H9 (cell line): Measurements from ENCODE around the gene SLC15A3. TPM values are rescaled to one million over a fixed set of nuclear protein-coding genes. Genes with fewer than 3 reads are reported as not detected.

Experiments
- DNase-seq: peaks from one replicate; pipeline ENCODE4 v3.0.0-alpha.2; 2017
- H2AFZ ChIP-seq: one replicate; pipeline ENCODE4 v1.6.1; 2013; ENCODE audit warnings: mild to moderate bottlenecking, low read length, control low read depth, moderate library complexity
- H2AK5ac ChIP-seq: 2 replicates; pipeline ENCODE4 v1.6.1; 2013; ENCODE audit warnings: low read length, control low read depth, mixed read lengths; ENCODE audit not compliant: insufficient read length
- H2BK120ac ChIP-seq: one replicate; pipeline ENCODE4 v1.6.1; 2013; ENCODE audit warnings: low read depth, mild to moderate bottlenecking, low read length, control low read depth, inconsistent platforms; ENCODE audit not compliant: poor library complexity, severe bottlenecking
- H2BK12ac ChIP-seq: 2 replicates; pipeline ENCODE4 v1.6.1; 2013; ENCODE audit warnings: low read length, control low read depth, mixed read lengths, low read depth; ENCODE audit not compliant: insufficient read length
- H2BK15ac ChIP-seq: 2 replicates; pipeline ENCODE4 v1.6.1; 2013; ENCODE audit warnings: low read depth, low read length, control low read depth
- H2BK20ac ChIP-seq: one replicate; pipeline ENCODE4 v1.6.1; 2013; ENCODE audit warnings: low read depth, mild to moderate bottlenecking, low read length, control low read depth, inconsistent platforms; ENCODE audit not compliant: poor library complexity, severe bottlenecking
- H2BK5ac ChIP-seq: 2 replicates; pipeline ENCODE4 v1.6.1; 2013; ENCODE audit warnings: low read length, control low read depth, mixed read lengths; ENCODE audit not compliant: insufficient read length
- H3K14ac ChIP-seq: 2 replicates; pipeline ENCODE4 v1.6.1; 2013; ENCODE audit warnings: low read length, control low read depth; ENCODE audit not compliant: insufficient read depth
- H3K18ac ChIP-seq: 2 replicates; pipeline ENCODE4 v1.6.1; 2013; ENCODE audit warnings: low read depth, mild to moderate bottlenecking, mixed read lengths, low read length, control low read depth; ENCODE audit not compliant: insufficient read length
- H3K23ac ChIP-seq: 2 replicates; pipeline ENCODE4 v1.6.1; 2013; ENCODE audit warnings: low read length, control low read depth, mixed read lengths, low read depth; ENCODE audit not compliant: insufficient read length
- H3K23me2 ChIP-seq: 2 replicates; pipeline ENCODE4 v1.6.1; 2013; ENCODE audit warnings: low read depth, mild to moderate bottlenecking, mixed read lengths, low read length, control low read depth; ENCODE audit not compliant: insufficient read length, poor library complexity, severe bottlenecking
- H3K27ac ChIP-seq: 2 replicates; pipeline ENCODE4 v1.5.1; 2013; ENCODE audit warnings: low read length, control low read depth, mixed read lengths, low read depth; ENCODE audit not compliant: insufficient read length
- H3K27me3 ChIP-seq: 2 replicates; pipeline ENCODE4 v1.6.1; 2013; ENCODE audit warnings: low read length, control low read depth, inconsistent platforms; ENCODE audit not compliant: insufficient read depth
- H3K4ac ChIP-seq: 2 replicates; pipeline ENCODE4 v1.6.1; 2013; ENCODE audit warnings: low read depth, mild to moderate bottlenecking, control low read depth, inconsistent platforms, low read length, moderate library complexity
- H3K4me1 ChIP-seq: 2 replicates; pipeline ENCODE4 v1.6.1; 2013; ENCODE audit warnings: low read length, control low read depth, inconsistent platforms; ENCODE audit not compliant: insufficient read depth
- H3K4me2 ChIP-seq: 2 replicates; pipeline ENCODE4 v1.6.1; 2013; ENCODE audit warnings: low read length, control low read depth, mixed read lengths; ENCODE audit not compliant: insufficient read length, insufficient read depth
- H3K56ac ChIP-seq: 2 replicates; pipeline ENCODE4 v1.6.1; 2013; ENCODE audit warnings: low read depth, mild to moderate bottlenecking, mixed read lengths, low read length, control low read depth; ENCODE audit not compliant: insufficient read length
- H3K79me1 ChIP-seq: 2 replicates; pipeline ENCODE4 v1.6.1; 2013; ENCODE audit warnings: low read depth, mild to moderate bottlenecking, moderate library complexity, low read length, control low read depth, inconsistent platforms; ENCODE audit not compliant: insufficient read depth, poor library complexity, severe bottlenecking
- H3K79me2 ChIP-seq: 2 replicates; pipeline ENCODE4 v1.6.1; 2013; ENCODE audit warnings: low read length, control low read depth, inconsistent platforms; ENCODE audit not compliant: insufficient read depth
- H3K9ac ChIP-seq: 2 replicates; pipeline ENCODE4 v1.6.1; 2013; ENCODE audit warnings: low read length, control low read depth, mixed read lengths; ENCODE audit not compliant: insufficient read length; ENCODE audit errors: extremely low read depth
- H3K9me3 ChIP-seq: one replicate; pipeline ENCODE4 v1.6.1; 2013; ENCODE audit warnings: low read depth, low read length, inconsistent platforms; ENCODE audit not compliant: control insufficient read depth
- H3T11ph ChIP-seq: one replicate; pipeline ENCODE4 v1.6.1; 2013; ENCODE audit warnings: mild to moderate bottlenecking, low read length, control low read depth, inconsistent platforms
- H4K20me1 ChIP-seq: one replicate; pipeline ENCODE4 v1.6.1; 2013; ENCODE audit not compliant: control insufficient read depth, insufficient read length, insufficient read depth
- H4K5ac ChIP-seq: 2 replicates; pipeline ENCODE4 v1.6.1; 2013; ENCODE audit warnings: low read depth, mild to moderate bottlenecking, mixed read lengths, low read length, control low read depth; ENCODE audit not compliant: insufficient read length
- H4K8ac ChIP-seq: replicated peaks from 2 replicates; pipeline ENCODE4 v1.6.1; 2013; ENCODE audit warnings: low read length, control low read depth, mixed read lengths, low read depth; ENCODE audit not compliant: insufficient read length
- H4K91ac ChIP-seq: 2 replicates; pipeline ENCODE4 v1.6.1; 2013; ENCODE audit warnings: low read depth, mild to moderate bottlenecking, moderate library complexity, mixed read lengths, low read length, control low read depth; ENCODE audit not compliant: insufficient read length
- H3K27ac Mint-ChIP-seq, 3 experiments: 2 replicates in 2 of 3; 3 replicates in 1 of 3; pipeline ENCODE4 v1.8.0; 2020 to 2021; ENCODE audit warnings: mixed read lengths in 3 of 3, mild to moderate bottlenecking in 1 of 3, moderate library complexity in 1 of 3
- H3K27me3 Mint-ChIP-seq: 2 replicates; pipeline ENCODE4 v1.8.0; 2021; ENCODE audit warnings: low read depth, mild to moderate bottlenecking, moderate library complexity, mixed read lengths
- H3K36me3 Mint-ChIP-seq, 3 experiments: 2 replicates in 2 of 3; 3 replicates in 1 of 3; pipeline ENCODE4 v1.8.0; 2020 to 2021; ENCODE audit warnings: low read depth in 3 of 3, mixed read lengths in 3 of 3; ENCODE audit not compliant: insufficient read depth in 1 of 3
- H3K4me1 Mint-ChIP-seq, 2 experiments: 2 replicates each; pipeline ENCODE4 v1.8.0; 2020; ENCODE audit warnings: mixed read lengths in 2 of 2
- H3K4me3 Mint-ChIP-seq, 2 experiments: 2 replicates in 1 of 2; 3 replicates in 1 of 2; pipeline ENCODE4 v1.8.0; 2020 to 2021; ENCODE audit warnings: mild to moderate bottlenecking in 2 of 2, mixed read lengths in 2 of 2, moderate library complexity in 1 of 2
- H3K9me3 Mint-ChIP-seq, 2 experiments: 2 replicates in 1 of 2; 3 replicates in 1 of 2; pipeline ENCODE4 v1.8.0; 2020; ENCODE audit warnings: mild to moderate bottlenecking in 2 of 2, mixed read lengths in 2 of 2, moderate library complexity in 1 of 2
- CTCF ChIP-seq: fragments of 200-600 bp; sonication (generic); conservative IDR thresholded peaks from 3 replicates; pipeline ENCODE4 v1.8.0; 2021; ENCODE audit warnings: antibody characterized with exemption, mild to moderate bottlenecking
- WGBS: extraction: QIAGEN DNeasy Blood & Tissue Kit; methylation state at CpG from one replicate; pipeline ENCODE4 v1.1.7; 2013; ENCODE audit warnings: missing lambda C conversion rate, low lambda C conversion rate, mixed read lengths; ENCODE audit not compliant: insufficient read length; ENCODE audit errors: extremely low coverage; 5-methylcytosine and 5-hydroxymethylcytosine counted together
- total RNA-seq: library from RNA; stranded (reverse); gene quantifications from 2 replicates; pipeline ENCODE4 v1.2.1, GENCODE V29; 2021

SLC15A3 gene
- total RNA-seq, 1 experiment from 2014 or later: 7.0 TPM

DNA sequence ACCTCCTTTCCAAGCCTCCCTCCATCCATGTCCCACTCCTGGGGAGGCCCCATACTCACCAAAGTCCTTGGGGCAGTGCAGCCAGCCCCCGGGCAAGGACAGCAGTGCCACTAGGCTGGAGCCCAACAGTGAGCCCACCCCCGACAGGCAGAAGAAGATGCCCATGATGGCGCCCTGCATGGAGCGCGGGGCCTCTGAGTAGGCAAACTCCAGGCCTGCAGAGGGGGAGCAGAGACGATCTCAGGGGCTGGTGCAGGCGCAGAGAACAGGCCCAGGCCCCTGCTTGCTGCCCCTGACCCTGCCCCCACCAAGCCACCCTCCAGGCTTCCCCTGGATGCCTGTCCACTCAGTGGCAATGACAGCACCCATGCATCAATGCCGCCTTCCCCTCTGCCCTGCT lies 14.2 kb downstream of the SLC15A3 start:
- no peak overlapping the region for H3K4me3 Mint-ChIP-seq
- no peak overlapping the region for H3K4ac ChIP-seq

More for the DNA sequence above, 14.2 kb downstream of the SLC15A3 start:
- no peaks in the 10 kb centered on the region for H3K9me3 Mint-ChIP-seq
- no peak overlapping the region for H3K18ac ChIP-seq
- peaks cover 4 to 26% (median 19%) of the 10 kb centered on the region in 3 experiments; a peak in 6 of 7 replicates for H3K36me3 Mint-ChIP-seq
- no peak for DNase-seq
- no peak overlapping the region for H2BK5ac ChIP-seq
- H3K79me2 ChIP-seq: no peaks in the 10 kb centered on the region
- H2BK15ac ChIP-seq: no peak overlapping the region
- no peak overlapping the region for H3K14ac ChIP-seq
- H2BK12ac ChIP-seq: no peak overlapping the region
- no peak overlapping the region for H3K4me2 ChIP-seq
- H3K56ac ChIP-seq: no peak overlapping the region
- no peak overlapping the region for H3K23ac ChIP-seq
- peaks cover 7 to 11% of the 10 kb centered on the region in 2 experiments; a peak in 3 of 4 replicates for H3K4me1 Mint-ChIP-seq
- H3K27ac ChIP-seq: no peak overlapping the region
- H2BK120ac ChIP-seq: no peak overlapping the region
- H3T11ph ChIP-seq: no peak overlapping the region
- H3K27me3 Mint-ChIP-seq: peaks cover 3% of the 10 kb centered on the region
- no peaks in the 10 kb centered on the region for H3K23me2 ChIP-seq
- no peak overlapping the region for H4K8ac ChIP-seq
- peak overlapping the region in 2 of 3 experiments; percentile 44 to 47; a peak in 1 of 7 replicates for H3K27ac Mint-ChIP-seq
- no peaks in the 10 kb centered on the region for H3K4me1 ChIP-seq
- TF ChIP-seq CTCF: no peak
- no peak overlapping the region for H2AK5ac ChIP-seq
- no CpG with 5 or more reads among the region's 8 CpGs for WGBS
- H4K5ac ChIP-seq: no peak overlapping the region
- no peak overlapping the region for H3K9ac ChIP-seq
- H2AFZ ChIP-seq: no peak overlapping the region
- H4K20me1 ChIP-seq: no peaks in the 10 kb centered on the region
- no peaks in the 10 kb centered on the region for H3K9me3 ChIP-seq
- H3K79me1 ChIP-seq: no peaks in the 10 kb centered on the region
- H3K27me3 ChIP-seq: no peaks in the 10 kb centered on the region
- H2BK20ac ChIP-seq: no peak overlapping the region
- H4K91ac ChIP-seq: no peak overlapping the region
